ENCODE measurements around the gene MCTS1.
"Not testable (repeated sequence)": the region's sequence is repeated elsewhere in the genome, so short reads cannot be mapped to it uniquely, and the experiment has no call there.

MCTS1 gene

GRCh38 chrX:120603707-120604360, at the start of gene MCTS1:
Gene MCTS1, plus strand, starts transcription at chrX:120604101. Its CDS starts 136 bp downstream, at chrX:120604237.
- in situ Hi-C loops (cut with MboI; ENCODE audit: low pct_unique_long_range_greater_than_20kb, low sequenced_read_pairs) = no loop called here
- peak; percentile 99 for DNase-seq

- no peak for DNase-seq
- in situ Hi-C loops (cut with MboI; ENCODE audit: low pct_unique_long_range_greater_than_20kb, low sequenced_read_pairs) = no loop called here
Observed at GRCh38 chrX:120556251-120556650, 47.6 kb upstream of the MCTS1 start.

GRCh38 chrX:120559804-120560203, 44.1 kb upstream of the MCTS1 start:
- DNase-seq = peak; percentile 15
- in situ Hi-C loops (cut with MboI; ENCODE audit: low pct_unique_long_range_greater_than_20kb, low sequenced_read_pairs) = no loop called here

- in situ Hi-C loops (cut with MboI; ENCODE audit: low pct_unique_long_range_greater_than_20kb, low sequenced_read_pairs) = no loop called here
- DNase-seq = no peak
Observed at GRCh38 chrX:120560405-120560841, 43.5 kb upstream of the MCTS1 start.

- peak; percentile 96 for DNase-seq
- in situ Hi-C loops (cut with MboI; ENCODE audit: low pct_unique_long_range_greater_than_20kb, low sequenced_read_pairs) = no loop called here
Observed at GRCh38 chrX:120560842-120561633, 42.9 kb upstream of the MCTS1 start, which contains the start of gene CUL4B. Gene CUL4B, minus strand, starts transcription at chrX:120560962. Its CDS starts 324 bp downstream, at chrX:120560638.

- in situ Hi-C loops (cut with MboI; ENCODE audit: low pct_unique_long_range_greater_than_20kb, low sequenced_read_pairs) = no loop called here
- peak; percentile 35 for DNase-seq
Observed at GRCh38 chrX:120561634-120562568, 42.0 kb upstream of the MCTS1 start.

- in situ Hi-C loops (cut with MboI; ENCODE audit: low pct_unique_long_range_greater_than_20kb, low sequenced_read_pairs) = no loop called here
Observed at GRCh38 chrX:120562569-120562926, 41.4 kb upstream of the MCTS1 start.

GRCh38 chrX:120564925-120565324, 39.0 kb upstream of the MCTS1 start:
- in situ Hi-C loops (cut with MboI; ENCODE audit: low pct_unique_long_range_greater_than_20kb, low sequenced_read_pairs) = no loop called here
- DNase-seq = no peak

More at GRCh38 chrX:120562569-120562926, 41.4 kb upstream of the MCTS1 start:
- peak; percentile 41 for DNase-seq

- in situ Hi-C loops (cut with MboI; ENCODE audit: low pct_unique_long_range_greater_than_20kb, low sequenced_read_pairs) = no loop called here
Observed at GRCh38 chrX:120566817-120567216, 37.1 kb upstream of the MCTS1 start.

GRCh38 chrX:120568035-120568434, 35.9 kb upstream of the MCTS1 start:
- in situ Hi-C loops (cut with MboI; ENCODE audit: low pct_unique_long_range_greater_than_20kb, low sequenced_read_pairs) = no loop called here
- DNase-seq = no peak

More at GRCh38 chrX:120566817-120567216, 37.1 kb upstream of the MCTS1 start:
- DNase-seq = no peak

GRCh38 chrX:120568609-120569008, 35.3 kb upstream of the MCTS1 start:
- in situ Hi-C loops (cut with MboI; ENCODE audit: low pct_unique_long_range_greater_than_20kb, low sequenced_read_pairs) = no loop called here
- no peak for DNase-seq

GRCh38 chrX:120570011-120570600, 33.8 kb upstream of the MCTS1 start:
- DNase-seq = no peak
- in situ Hi-C loops (cut with MboI; ENCODE audit: low pct_unique_long_range_greater_than_20kb, low sequenced_read_pairs) = no loop called here

- DNase-seq; in situ Hi-C loops (cut with MboI; ENCODE audit: low pct_unique_long_range_greater_than_20kb, low sequenced_read_pairs): not testable (repeated sequence)
Observed at GRCh38 chrX:120573806-120574205, 30.1 kb upstream of the MCTS1 start.

- no peak for DNase-seq
- in situ Hi-C loops (cut with MboI; ENCODE audit: low pct_unique_long_range_greater_than_20kb, low sequenced_read_pairs) = no loop called here
Observed at GRCh38 chrX:120575379-120576114, 28.4 kb upstream of the MCTS1 start.

- in situ Hi-C loops (cut with MboI; ENCODE audit: low pct_unique_long_range_greater_than_20kb, low sequenced_read_pairs) = no loop called here
Observed at GRCh38 chrX:120585702-120586101, 18.2 kb upstream of the MCTS1 start.

GRCh38 chrX:120604361-120604782, 471 bp downstream of the MCTS1 start:
- DNase-seq = peak; percentile 53
- in situ Hi-C loops (cut with MboI; ENCODE audit: low pct_unique_long_range_greater_than_20kb, low sequenced_read_pairs) = no loop called here

More at GRCh38 chrX:120585702-120586101, 18.2 kb upstream of the MCTS1 start:
- DNase-seq = no peak

- in situ Hi-C loops (cut with MboI; ENCODE audit: low pct_unique_long_range_greater_than_20kb, low sequenced_read_pairs) = no loop called here
- no peak for DNase-seq
Observed at GRCh38 chrX:120612086-120612485, 8.2 kb downstream of the MCTS1 start.

- no peak for DNase-seq
- in situ Hi-C loops (cut with MboI; ENCODE audit: low pct_unique_long_range_greater_than_20kb, low sequenced_read_pairs) = no loop called here
Observed at GRCh38 chrX:120614816-120615215, 10.9 kb downstream of the MCTS1 start.
